Activated naive CD4-positive, alpha-beta T cell treated with anti-CD3 and anti-CD28 coated beads for 36 hours (primary cell): ENCODE data around the gene MAN1A2. TPM values are rescaled to one million over a fixed set of nuclear protein-coding genes. Genes with fewer than 3 reads are reported as not detected.

Experiments
- CTCF ChIA-PET: fragments of 350-600 bp; sonication (Branson Sonifier 250); formaldehyde crosslinking; loops from one replicate; lab custom pipeline; 2021; ENCODE audit warnings: antibody characterized with exemption; lab: Charles Lee
- DNase-seq: peaks from one replicate; pipeline ENCODE4 v3.0.0-alpha.2; 2020
- H3K27ac Mint-ChIP-seq: one replicate; pipeline ENCODE4 v1.8.0; 2021; ENCODE audit warnings: mild to moderate bottlenecking, mixed read lengths
- H3K27me3 Mint-ChIP-seq: one replicate; pipeline ENCODE4 v1.8.0; 2021; ENCODE audit warnings: low read depth, mixed read lengths
- H3K36me3 Mint-ChIP-seq: one replicate; pipeline ENCODE4 v1.8.0; 2021; ENCODE audit warnings: low read depth, mixed read lengths
- H3K4me1 Mint-ChIP-seq: one replicate; pipeline ENCODE4 v1.8.0; 2021; ENCODE audit warnings: low read depth, mixed read lengths
- H3K4me3 Mint-ChIP-seq: one replicate; pipeline ENCODE4 v1.8.0; 2021; ENCODE audit warnings: mild to moderate bottlenecking, moderate library complexity, mixed read lengths
- H3K9me3 Mint-ChIP-seq: one replicate; pipeline ENCODE4 v1.8.0; 2021; ENCODE audit warnings: mixed read lengths
- intact Hi-C: fragments of 100-400 bp; cut with micrococcal nuclease; formaldehyde crosslinking; loops from one replicate; pipeline ENCODE4 v1.15.1; 2023
- total RNA-seq, 2 experiments: library from RNA; stranded (reverse); gene quantifications; one replicate each; pipeline ENCODE4 v1.2.3, GENCODE V29; 2021

Gene MAN1A2
- total RNA-seq, 2 experiments from 2014 or later, result 14.6 to 17.4 TPM

DNA sequence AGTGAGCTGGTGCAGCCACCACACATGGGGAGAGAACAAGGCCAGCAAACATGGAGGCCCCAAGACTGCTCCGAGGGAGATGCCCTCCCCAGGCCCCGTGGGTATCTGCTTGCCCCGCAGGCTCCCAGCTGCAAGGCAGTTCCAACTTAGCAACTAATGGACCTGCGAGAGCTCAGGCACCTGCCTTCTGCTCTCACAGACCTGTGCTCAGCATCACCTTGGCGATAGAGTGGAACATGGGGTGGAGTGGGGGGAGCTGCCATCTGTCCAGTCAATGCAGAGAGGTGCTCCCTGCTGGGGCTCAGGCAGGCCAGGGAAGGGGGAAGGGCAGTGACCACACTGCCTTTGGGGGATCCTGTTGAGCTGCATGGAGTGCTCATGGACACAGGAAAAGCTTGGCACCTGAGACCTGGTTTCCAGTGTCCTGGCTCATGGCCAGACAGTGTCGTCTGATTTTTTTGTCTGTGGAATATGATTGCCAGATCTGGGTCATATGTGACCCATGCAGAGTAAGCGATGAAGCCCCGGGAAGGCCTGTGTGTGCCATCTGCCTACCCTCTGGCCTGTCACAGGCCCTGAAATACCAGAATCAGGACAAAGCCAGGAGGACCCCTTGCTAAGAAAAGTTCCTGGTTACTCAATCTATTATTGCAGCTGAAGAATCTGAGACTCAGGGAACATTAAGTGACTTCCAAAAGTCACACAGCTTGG is 198.7 kb downstream of the MAN1A2 start:
- no peaks in the 10 kb centered on the region for H3K4me1 Mint-ChIP-seq
- H3K27me3 Mint-ChIP-seq, result no peaks in the 10 kb centered on the region
- CTCF ChIA-PET, result no interaction called here
- no peak for DNase-seq
- intact Hi-C loops, result no loop called here
- H3K27ac Mint-ChIP-seq, result no peak overlapping the region
- H3K36me3 Mint-ChIP-seq, result no peaks in the 10 kb centered on the region
- no peaks in the 10 kb centered on the region for H3K9me3 Mint-ChIP-seq
- no peak overlapping the region for H3K4me3 Mint-ChIP-seq

DNA sequence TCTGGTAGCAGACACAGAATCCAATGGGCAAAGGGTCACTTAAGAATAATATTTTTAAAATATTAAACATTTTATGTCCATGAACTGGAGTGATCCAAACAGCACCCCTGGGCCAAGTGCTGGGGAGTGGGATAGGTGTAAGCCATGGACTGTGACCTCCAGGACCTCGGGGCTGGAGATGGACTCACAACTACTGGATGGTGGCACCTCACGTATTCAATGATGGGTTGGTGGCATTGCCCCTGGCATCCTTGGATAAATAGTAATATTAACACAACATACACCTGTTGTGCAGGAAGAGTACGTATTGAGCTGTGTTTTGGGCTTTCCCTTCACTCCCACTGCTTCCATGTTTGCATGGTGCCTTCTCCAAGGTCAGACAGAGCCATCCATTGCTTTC is 199.3 kb downstream of the MAN1A2 start:
- no peaks in the 10 kb centered on the region for H3K27me3 Mint-ChIP-seq
- intact Hi-C loops, result no loop called here
- DNase-seq, result no peak
- no peak overlapping the region for H3K4me3 Mint-ChIP-seq
- CTCF ChIA-PET, result no interaction called here
- no peaks in the 10 kb centered on the region for H3K9me3 Mint-ChIP-seq
- no peak overlapping the region for H3K27ac Mint-ChIP-seq
- peaks cover 1% of the 10 kb centered on the region for H3K4me1 Mint-ChIP-seq
- H3K36me3 Mint-ChIP-seq, result no peaks in the 10 kb centered on the region

DNA sequence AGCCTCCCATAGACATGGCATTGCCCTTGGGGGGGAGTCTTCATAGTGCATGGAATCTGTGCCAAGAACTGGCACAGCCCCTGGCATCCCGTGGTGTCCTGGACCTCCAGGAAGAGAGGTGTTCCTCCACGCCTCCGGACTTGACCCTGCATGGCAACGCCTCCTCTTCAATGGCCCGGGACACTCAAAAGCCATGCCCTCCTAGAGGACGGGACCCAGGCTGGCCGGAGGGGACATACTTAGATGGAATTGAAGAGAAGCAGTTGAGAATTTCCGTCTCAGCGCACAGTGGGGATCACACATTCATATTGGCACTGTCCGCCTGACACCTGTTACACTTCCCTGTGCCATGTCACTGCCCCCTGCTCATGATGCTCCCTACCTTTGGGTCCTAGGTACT is 200.2 kb downstream of the MAN1A2 start:
- CTCF ChIA-PET, result no interaction called here

DNA sequence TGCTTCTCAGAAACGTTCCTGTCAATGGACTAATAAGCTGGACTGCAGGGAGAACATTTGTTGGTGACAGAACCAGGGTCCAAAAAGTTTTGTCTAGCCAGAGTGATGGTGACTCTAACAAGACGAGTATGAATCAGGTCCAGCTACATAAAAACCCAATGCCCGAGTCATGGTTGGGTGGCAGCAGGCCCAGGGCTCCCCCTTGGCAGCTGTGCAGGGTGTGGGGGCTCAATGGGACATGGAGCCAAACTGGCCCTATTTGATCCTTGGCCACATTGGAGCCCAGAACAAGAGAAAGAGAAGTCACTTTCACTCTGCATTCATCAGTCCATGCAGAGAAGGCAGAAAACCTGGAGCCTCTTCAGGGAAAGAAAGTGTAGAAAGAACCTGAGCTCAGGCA is 200.7 kb downstream of the MAN1A2 start:
- CTCF ChIA-PET, result interaction anchor here (1.2 kb wide), 1 partner anchor 26 kb away, joined by 3 read pairs; no protein-coding TSS in a partner anchor
- no peaks in the 10 kb centered on the region for H3K9me3 Mint-ChIP-seq

More for the DNA sequence above, 200.2 kb downstream of the MAN1A2 start:
- DNase-seq, result no peak
- H3K27ac Mint-ChIP-seq, result no peak overlapping the region
- intact Hi-C loops, result no loop called here
- no peaks in the 10 kb centered on the region for H3K36me3 Mint-ChIP-seq
- H3K4me1 Mint-ChIP-seq, result peaks cover 2% of the 10 kb centered on the region
- no peaks in the 10 kb centered on the region for H3K9me3 Mint-ChIP-seq
- H3K27me3 Mint-ChIP-seq, result no peaks in the 10 kb centered on the region
- H3K4me3 Mint-ChIP-seq, result no peak overlapping the region

DNA sequence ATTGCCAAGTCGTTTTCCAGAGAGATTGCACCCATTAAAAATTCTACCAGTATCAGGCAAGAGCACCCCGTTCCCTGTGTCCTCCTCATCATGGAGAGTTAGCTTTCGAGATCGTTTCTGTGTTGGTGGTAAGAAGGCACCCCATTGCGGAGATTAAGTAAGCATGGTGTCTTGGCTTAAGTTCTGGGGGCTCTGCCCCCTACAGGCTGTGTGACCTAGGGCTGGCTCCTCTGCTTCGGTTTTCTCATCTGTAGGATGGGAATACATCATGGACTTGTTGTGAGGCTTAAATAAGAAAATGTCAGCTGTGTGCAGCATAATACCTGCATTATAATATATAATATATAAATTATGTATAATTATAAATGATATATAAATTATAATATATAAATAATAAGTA is 201.8 kb downstream of the MAN1A2 start:
- H3K9me3 Mint-ChIP-seq, result no peaks in the 10 kb centered on the region
- intact Hi-C loops, result no loop called here
- no peak for DNase-seq
- no peaks in the 10 kb centered on the region for H3K36me3 Mint-ChIP-seq
- no peak overlapping the region for H3K4me3 Mint-ChIP-seq
- CTCF ChIA-PET, result interaction anchor here (0.6 to 1.2 kb wide), 2 partner anchors 27 to 64 kb away, joined by 3 read pairs; no protein-coding TSS in a partner anchor
- H3K4me1 Mint-ChIP-seq, result peaks cover 12% of the 10 kb centered on the region
- H3K27me3 Mint-ChIP-seq, result no peaks in the 10 kb centered on the region
- no peak overlapping the region for H3K27ac Mint-ChIP-seq

More for the DNA sequence above, 200.7 kb downstream of the MAN1A2 start:
- Mint-ChIP-seq H3K4me1 (peaks cover 7% of the 10 kb centered on the region), H3K27me3 (no peaks in the 10 kb centered on the region), H3K36me3 (no peaks in the 10 kb centered on the region), H3K27ac (no peak overlapping the region), H3K4me3 (no peak overlapping the region)
- intact Hi-C loops, result no loop called here
- no peak for DNase-seq

DNA sequence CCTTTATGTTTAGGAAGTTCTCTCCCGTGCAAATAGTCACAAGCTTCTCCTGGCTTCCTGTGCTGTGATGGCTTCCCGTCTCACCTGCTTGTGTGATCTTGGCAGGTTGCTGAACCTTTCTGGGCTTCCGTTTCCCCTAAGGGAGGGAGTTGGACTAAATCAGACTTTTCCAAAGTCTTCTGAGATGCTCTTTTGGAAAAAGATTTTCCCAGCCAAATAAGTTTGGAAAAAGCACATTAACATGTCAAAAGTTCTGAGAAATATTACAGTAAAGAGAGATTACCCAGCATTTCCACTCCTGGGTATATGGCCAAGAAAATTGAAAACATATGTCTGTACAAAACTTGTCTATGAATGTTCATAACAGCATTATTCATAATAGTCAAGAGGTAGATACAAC is 202.6 kb downstream of the MAN1A2 start:
- H3K4me3 Mint-ChIP-seq, result no peak overlapping the region
- intact Hi-C loops, result no loop called here
- H3K4me1 Mint-ChIP-seq, result peaks cover 12% of the 10 kb centered on the region
- no peak overlapping the region for H3K27ac Mint-ChIP-seq
- DNase-seq, result no peak
- H3K9me3 Mint-ChIP-seq, result no peaks in the 10 kb centered on the region
- CTCF ChIA-PET, result no interaction called here
- no peaks in the 10 kb centered on the region for H3K36me3 Mint-ChIP-seq
- no peaks in the 10 kb centered on the region for H3K27me3 Mint-ChIP-seq

DNA sequence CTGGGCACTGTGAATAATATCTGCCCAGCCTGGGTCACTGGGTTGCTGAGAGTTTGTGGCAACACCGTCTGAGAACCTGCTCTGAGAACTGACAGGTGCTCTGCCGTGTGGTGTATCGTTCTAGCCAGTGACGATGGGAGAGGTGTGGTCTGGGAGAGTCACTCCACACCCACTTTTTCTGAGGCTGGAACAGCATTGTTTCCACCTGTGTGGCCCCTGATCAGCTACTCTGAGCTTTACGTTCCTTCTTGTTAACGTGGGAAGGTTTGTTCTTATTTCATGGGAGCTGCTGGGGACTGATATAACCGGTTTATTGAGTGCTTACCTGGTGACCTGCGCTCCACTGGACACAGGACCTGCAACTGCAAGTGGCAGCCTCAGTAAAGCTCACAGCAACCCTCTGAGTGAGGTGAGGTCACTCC is 203.8 kb downstream of the MAN1A2 start:
- intact Hi-C loops, result no loop called here
- CTCF ChIA-PET, result interaction anchor here (0.8 to 1.1 kb wide), 2 partner anchors 35 to 103 kb away, joined by 3 read pairs; no protein-coding TSS in a partner anchor
- Mint-ChIP-seq H3K27ac (no peak overlapping the region), H3K4me1 (peaks cover 12% of the 10 kb centered on the region), H3K36me3 (no peaks in the 10 kb centered on the region), H3K27me3 (no peaks in the 10 kb centered on the region), H3K9me3 (no peaks in the 10 kb centered on the region), H3K4me3 (no peak overlapping the region)
- no peak for DNase-seq

DNA sequence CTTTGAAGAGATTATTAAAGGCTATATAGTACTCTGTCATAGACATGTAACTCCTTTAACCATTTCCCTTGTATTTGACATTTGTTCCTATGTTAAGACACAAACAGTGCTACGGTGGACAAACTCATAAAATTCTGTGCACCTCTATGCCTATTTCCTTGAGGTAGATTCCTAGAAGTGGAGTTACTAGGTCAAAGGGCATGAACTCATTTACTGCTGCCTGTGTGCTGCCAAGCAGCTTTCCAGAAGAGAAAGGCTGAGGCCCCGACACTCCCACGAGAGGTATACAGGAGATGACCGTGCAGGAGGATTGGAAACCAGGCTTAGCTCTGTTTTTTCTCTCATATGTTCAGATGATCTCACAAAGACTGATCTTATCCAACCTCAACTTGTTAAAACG is 204.2 kb downstream of the MAN1A2 start:
- no peaks in the 10 kb centered on the region for H3K36me3 Mint-ChIP-seq
- H3K4me1 Mint-ChIP-seq, result peaks cover 12% of the 10 kb centered on the region
- no peaks in the 10 kb centered on the region for H3K27me3 Mint-ChIP-seq
- intact Hi-C loops, result no loop called here
- H3K4me3 Mint-ChIP-seq, result no peak overlapping the region
- no peak for DNase-seq
- no peak overlapping the region for H3K27ac Mint-ChIP-seq
- CTCF ChIA-PET, result interaction anchor here (0.8 to 1.1 kb wide), 2 partner anchors 36 to 103 kb away, joined by 3 read pairs; no protein-coding TSS in a partner anchor
- no peaks in the 10 kb centered on the region for H3K9me3 Mint-ChIP-seq

DNA sequence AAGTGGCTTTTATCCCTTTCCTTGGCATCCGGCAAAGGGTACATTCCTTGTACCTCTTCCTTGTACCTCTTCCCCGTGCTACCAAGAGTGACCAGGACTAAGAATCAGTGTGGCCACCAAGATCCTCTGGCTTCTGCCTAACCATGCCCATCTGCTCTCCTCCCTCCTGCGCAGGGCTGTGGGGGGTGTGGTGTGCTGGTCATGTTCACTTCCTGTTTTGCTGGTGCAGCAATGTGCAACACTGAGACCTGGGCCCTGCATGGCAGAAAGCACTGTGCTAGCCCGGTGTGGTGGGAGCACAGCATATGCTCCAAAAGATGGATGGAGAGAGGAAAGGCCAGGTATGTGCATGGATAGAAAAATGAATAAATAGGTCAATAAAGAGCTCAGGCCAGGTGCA is 205.3 kb downstream of the MAN1A2 start:
- CTCF ChIA-PET, result interaction anchor here (1.6 kb wide), 1 partner anchor 38 kb away, joined by 4 read pairs; no protein-coding TSS in a partner anchor
- Mint-ChIP-seq H3K27me3 (no peaks in the 10 kb centered on the region), H3K4me3 (no peak overlapping the region), H3K9me3 (no peaks in the 10 kb centered on the region), H3K4me1 (peaks cover 12% of the 10 kb centered on the region), H3K36me3 (no peaks in the 10 kb centered on the region), H3K27ac (no peak overlapping the region)
- peak; percentile 25 for DNase-seq
- intact Hi-C loops, result no loop called here

DNA sequence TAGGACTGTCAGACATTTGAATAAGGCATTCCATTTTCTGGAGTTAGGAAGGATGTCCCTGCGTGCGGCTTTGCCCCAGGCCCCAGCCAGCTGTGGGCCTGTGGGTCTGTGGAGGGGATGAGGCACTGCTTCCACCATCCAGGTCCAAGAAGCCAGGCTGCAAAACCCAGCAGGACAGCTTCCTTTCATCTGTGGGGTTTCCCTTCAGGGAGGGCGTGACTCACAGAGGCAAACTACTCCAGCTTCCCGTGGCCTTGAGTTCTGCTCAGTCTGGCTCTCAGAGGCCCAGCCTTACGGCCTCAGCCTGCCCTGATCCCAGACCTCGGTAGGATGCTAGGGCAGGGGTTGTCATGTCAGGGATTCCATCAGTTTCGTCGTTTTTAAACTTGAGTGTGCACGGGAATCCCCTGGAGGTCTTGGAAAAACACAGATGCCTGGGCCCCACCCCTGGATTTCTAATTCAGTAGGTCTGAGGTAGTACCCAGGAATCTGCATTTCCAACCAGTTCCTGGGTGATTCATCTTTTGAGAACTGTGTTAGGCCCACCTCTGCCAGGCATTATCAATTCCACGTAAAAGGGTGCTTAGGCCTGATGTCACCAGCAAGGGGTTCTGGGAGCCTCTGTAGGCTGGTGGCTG is 206.3 kb downstream of the MAN1A2 start:
- no peaks in the 10 kb centered on the region for H3K27me3 Mint-ChIP-seq
- H3K9me3 Mint-ChIP-seq, result no peaks in the 10 kb centered on the region
- no peak overlapping the region for H3K4me3 Mint-ChIP-seq
- H3K36me3 Mint-ChIP-seq, result no peaks in the 10 kb centered on the region
- no peak overlapping the region for H3K27ac Mint-ChIP-seq
- CTCF ChIA-PET, result interaction anchor here (0.7 to 1.6 kb wide), 4 partner anchors 38 to 186 kb away, joined by 3 to 4 read pairs (median 4); no protein-coding TSS in a partner anchor
- peaks cover 12% of the 10 kb centered on the region for H3K4me1 Mint-ChIP-seq
- DNase-seq, result peak; percentile 60
- intact Hi-C loops, result no loop called here

DNA sequence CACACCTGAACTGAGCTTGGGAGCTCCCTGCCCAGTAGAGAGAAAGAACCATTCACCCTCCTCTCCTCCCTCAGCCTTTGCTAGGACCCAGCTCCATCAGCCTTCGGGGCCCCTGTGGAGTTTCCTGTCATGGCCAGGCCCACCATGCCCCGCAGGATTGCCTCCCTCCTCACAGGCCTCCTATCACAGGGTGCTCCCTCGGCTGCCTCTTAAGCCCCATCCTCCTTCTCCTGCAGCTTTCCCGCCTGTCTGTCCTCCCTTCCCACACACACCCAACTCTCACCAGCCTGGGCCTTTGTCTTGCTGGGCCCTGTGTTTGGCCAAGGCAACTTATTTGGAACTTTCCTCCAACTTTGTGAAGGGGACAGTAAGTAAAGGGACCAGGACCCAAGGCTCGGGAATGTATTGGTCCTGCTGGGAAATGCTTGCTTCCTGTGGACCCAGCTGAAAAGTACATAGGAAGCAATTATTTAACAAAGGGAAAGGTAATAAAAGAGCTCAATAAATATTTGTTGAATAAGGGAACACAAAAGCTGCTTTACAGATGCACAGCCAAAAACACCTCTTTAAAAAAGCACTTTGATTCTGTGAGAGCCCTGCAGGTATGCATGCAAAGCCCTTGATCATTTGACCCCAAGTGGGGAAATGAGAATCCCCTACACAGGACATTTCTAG is 207.0 kb downstream of the MAN1A2 start:
- intact Hi-C loops, result no loop called here
- Mint-ChIP-seq H3K36me3 (no peaks in the 10 kb centered on the region), H3K27ac (no peak overlapping the region), H3K4me3 (no peak overlapping the region), H3K4me1 (peaks cover 12% of the 10 kb centered on the region), H3K27me3 (no peaks in the 10 kb centered on the region), H3K9me3 (no peaks in the 10 kb centered on the region)
- CTCF ChIA-PET, result interaction anchor here (0.7 to 1.6 kb wide), 5 partner anchors 39 to 186 kb away, joined by 3 to 4 read pairs (median 4); no protein-coding TSS in a partner anchor
- DNase-seq, result no peak

DNA sequence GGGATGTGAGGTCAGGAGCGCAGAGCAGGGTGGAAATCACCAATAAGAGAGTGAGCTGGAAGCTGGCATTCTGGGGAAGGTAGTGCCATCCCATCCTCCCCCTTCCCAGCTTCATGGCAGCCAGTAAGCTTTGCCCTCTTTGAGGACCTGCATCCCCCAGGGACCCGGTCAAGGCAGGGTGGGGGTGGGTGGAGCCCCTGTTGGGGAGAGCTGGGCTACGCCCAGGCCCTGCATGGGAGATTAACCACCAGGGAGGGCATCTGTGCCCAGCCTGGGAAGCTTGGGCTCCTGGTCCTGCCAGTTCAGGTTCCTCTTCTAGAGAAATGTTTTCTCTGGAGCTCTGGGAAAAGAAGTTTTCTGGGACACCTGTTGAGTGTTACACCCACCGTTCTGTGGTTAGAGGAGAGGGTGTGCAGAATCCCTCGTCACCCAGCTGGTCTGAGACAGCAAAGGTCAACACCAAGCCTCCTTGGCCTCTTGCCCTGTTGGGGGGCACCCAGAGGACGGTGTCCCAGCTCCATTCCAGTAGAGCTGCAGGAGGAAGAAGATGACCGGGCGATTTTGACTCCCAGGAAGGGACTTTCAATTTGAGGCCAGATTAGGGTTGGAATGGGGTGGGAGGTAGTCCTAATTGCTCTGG is 208.5 kb downstream of the MAN1A2 start:
- Mint-ChIP-seq H3K9me3 (no peaks in the 10 kb centered on the region), H3K36me3 (no peaks in the 10 kb centered on the region), H3K4me3 (no peak overlapping the region), H3K27me3 (no peaks in the 10 kb centered on the region), H3K4me1 (peaks cover 12% of the 10 kb centered on the region), H3K27ac (no peak overlapping the region)
- no peak for DNase-seq
- CTCF ChIA-PET, result no interaction called here
- intact Hi-C loops, result no loop called here
